HG03354 (cell line): Measurements from ENCODE around the gene C7.

ENCODE experiments used
- ATAC-seq: cut with Tn5 transposase; IDR thresholded peaks from one replicate; pipeline ENCODE4 v1.9.1; 2021; ENCODE audit warnings: mild to moderate bottlenecking; ENCODE audit not compliant: unreplicated experiment, poor library complexity, severe bottlenecking

Gene C7

GRCh38 chr5:40914835-40915234 is 5.5 kb downstream of the C7 start:
- ATAC-seq = no peak

- ATAC-seq = no peak
Measured at GRCh38 chr5:40915341-40915926, 6.1 kb downstream of the C7 start.

GRCh38 chr5:40916226-40916625 is 6.9 kb downstream of the C7 start:
- no peak for ATAC-seq

GRCh38 chr5:40928886-40929448 is 19.7 kb downstream of the C7 start:
- no peak for ATAC-seq

- ATAC-seq = no peak
Measured at GRCh38 chr5:40932766-40933165, 23.5 kb downstream of the C7 start.

DNA sequence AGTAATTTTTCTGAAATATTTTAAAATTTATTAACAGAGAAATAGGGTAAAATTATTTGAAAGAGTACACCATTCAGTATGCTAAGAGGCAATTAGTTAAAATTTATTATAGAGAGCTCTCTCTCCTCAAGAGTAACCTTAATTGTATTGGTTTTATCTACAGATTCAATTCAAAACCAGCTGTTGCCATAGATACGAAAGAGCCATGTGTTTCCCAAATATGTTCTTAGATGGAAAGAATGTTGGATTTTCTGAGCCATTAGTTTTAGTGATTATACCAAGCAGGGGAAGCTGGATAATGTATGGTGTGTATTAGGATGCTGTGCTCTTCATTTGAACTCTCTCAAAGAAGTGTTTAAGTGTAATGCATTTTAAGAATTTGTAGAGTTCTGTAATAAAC is 27.8 kb downstream of the C7 start:
- no peak for ATAC-seq

GRCh38 chr5:40939753-40940152 is 30.5 kb downstream of the C7 start:
- no peak for ATAC-seq

DNA sequence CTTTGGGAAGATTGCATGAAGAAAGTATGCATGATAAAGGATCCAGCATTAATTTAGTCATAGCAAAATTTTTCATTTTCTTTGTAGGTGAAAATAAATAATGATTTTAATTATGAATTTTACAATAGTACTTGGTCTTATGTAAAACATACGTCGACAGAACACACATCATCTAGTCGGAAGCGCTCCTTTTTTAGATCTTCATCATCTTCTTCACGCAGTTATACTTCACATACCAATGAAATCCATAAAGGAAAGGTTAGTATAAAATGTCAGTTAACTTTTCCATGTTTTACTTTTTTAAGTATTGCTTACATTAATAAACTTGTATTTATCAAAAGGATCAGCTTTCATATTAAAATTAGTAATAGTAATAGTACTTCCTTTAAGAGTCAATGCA is 35.8 kb downstream of the C7 start:
- ATAC-seq = no peak

DNA sequence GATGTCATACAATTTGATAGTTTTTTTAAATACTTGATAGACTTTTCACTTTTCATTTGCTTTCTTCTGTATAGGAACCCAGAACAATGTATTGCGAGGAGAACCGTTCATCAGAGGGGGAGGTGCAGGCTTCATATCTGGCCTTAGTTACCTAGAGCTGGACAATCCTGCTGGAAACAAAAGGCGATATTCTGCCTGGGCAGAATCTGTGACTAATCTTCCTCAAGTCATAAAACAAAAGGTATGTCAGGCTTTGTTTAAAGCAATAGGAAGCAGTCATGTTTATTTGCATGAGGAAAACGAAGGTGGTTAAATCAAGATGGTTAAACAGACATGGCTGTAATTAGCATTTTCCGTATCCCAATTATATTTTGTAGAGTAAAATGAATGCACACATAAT is 46.0 kb downstream of the C7 start:
- no peak for ATAC-seq

- no peak for ATAC-seq
Measured at GRCh38 chr5:40957048-40957447, 47.8 kb downstream of the C7 start.

DNA sequence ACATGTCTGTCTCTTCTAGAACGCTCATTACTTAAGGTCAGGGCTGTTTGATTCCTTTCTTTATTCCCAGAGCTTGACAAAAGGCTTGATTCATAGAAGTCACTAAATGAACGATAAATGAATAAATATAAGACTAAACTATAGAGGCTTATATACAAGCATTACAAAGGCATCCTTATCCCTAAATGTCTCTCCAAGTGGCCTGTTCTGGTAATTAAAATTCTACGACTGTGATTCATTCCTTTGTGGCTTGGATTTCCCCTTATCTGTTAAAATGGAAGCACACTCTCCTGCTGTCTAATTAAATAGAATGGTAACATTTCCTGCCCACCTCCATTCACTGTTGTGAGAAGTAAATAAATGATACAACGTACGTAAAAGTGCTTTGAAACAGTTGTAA is 49.5 kb downstream of the C7 start:
- no peak for ATAC-seq

GRCh38 chr5:40960037-40960436 is 50.7 kb downstream of the C7 start:
- no peak for ATAC-seq

- no peak for ATAC-seq
Measured at GRCh38 chr5:40962207-40962955, 53.1 kb downstream of the C7 start.

- ATAC-seq = no peak
Measured at GRCh38 chr5:40972434-40972833, 63.1 kb downstream of the C7 start.

- ATAC-seq = no peak
Measured at GRCh38 chr5:40973364-40974004, 64.2 kb downstream of the C7 start.

GRCh38 chr5:40976041-40976440 is 66.7 kb downstream of the C7 start:
- no peak for ATAC-seq

- no peak for ATAC-seq
Measured at GRCh38 chr5:40976836-40977235, 67.5 kb downstream of the C7 start.

- no peak for ATAC-seq
Measured at GRCh38 chr5:40981420-40981819, 72.1 kb downstream of the C7 start.

DNA sequence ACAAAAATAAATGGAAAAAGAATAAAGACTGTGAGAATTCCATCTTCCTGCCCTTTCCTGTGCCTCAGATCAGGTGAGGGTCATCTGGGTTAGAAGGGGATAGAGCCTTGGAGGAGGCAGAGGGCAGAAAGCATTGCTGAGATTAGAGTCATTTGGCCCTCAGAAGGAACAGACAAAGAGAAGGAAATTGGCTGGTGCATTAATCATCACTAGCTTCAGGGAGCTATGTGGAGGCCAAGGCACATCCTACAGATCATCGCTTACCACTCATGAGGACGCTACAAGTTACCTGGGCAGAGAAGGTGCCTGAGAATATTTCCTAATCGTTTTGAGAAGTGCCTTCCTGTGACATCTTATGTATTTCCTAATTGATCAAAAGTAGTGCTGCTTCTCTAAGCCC is 74.5 kb downstream of the C7 start:
- ATAC-seq = no peak

DNA sequence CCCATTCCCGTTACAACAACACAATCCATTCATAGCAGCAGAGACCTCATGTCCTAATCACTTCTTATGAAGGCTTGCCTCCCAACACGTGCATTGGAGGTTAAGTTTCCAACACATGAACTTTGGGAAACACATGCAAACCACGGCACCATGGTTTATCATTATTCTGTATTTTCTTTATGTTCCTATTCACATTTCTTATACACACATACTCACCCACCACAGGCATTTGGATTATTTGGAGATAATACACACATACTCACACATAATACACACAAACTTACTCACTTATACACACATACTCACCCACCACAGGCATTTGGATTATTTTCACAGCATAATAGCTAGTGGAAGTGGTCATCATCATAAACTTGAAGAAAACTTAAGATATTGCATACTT is 75.6 kb downstream of the C7 start:
- no peak for ATAC-seq

- ATAC-seq = no peak
Measured at GRCh38 chr5:40985501-40985900, 76.2 kb downstream of the C7 start.
